H1 (cell line): Measurements from ENCODE around the gene BFSP2. TPM values are rescaled to one million over a fixed set of nuclear protein-coding genes. Genes with fewer than 3 reads are reported as not detected.

Experiments used
- KDM1A ChIP-seq: fragments of 200-600, 300-600 bp; sonication (generic); IDR thresholded peaks from 2 replicates; pipeline ENCODE4 v1.7.1; 2016; ENCODE audit warnings: mild to moderate bottlenecking, low read length, borderline replicate concordance
- MAFK ChIP-seq: IDR thresholded peaks from 2 replicates; pipeline ENCODE4 v1.6.1; 2012; ENCODE audit warnings: low read depth, mild to moderate bottlenecking, improper control_type of control experiment, low read length
- RAD21 ChIP-seq, 2 experiments: IDR thresholded peaks in 1 of 2; conservative IDR thresholded peaks in 1 of 2; 2 replicates each; pipeline ENCODE4 v1.6.1; 2011; ENCODE audit warnings: low read depth in 2 of 2, low read length in 2 of 2, improper control_type of control experiment in 1 of 2, inconsistent platforms in 1 of 2, mild to moderate bottlenecking in 1 of 2, moderate library complexity in 1 of 2
- RBBP5 ChIP-seq: IDR thresholded peaks from 2 replicates; pipeline ENCODE4 v1.7.1; 2012; ENCODE audit warnings: low read depth, mild to moderate bottlenecking, inconsistent platforms, low read length, moderate library complexity, borderline replicate concordance
- SIN3A ChIP-seq, 2 experiments: IDR thresholded peaks in 1 of 2; conservative IDR thresholded peaks in 1 of 2; 2 replicates each; pipeline ENCODE4 v1.6.1; 2011 to 2012; ENCODE audit warnings: low read length in 2 of 2, improper control_type of control experiment in 1 of 2, low read depth in 1 of 2, mild to moderate bottlenecking in 1 of 2
- TAF1 ChIP-seq: IDR thresholded peaks from 2 replicates; pipeline ENCODE4 v1.6.1; 2011; ENCODE audit warnings: mild to moderate bottlenecking, low read depth, low read length
- TEAD4 ChIP-seq: IDR thresholded peaks from 2 replicates; pipeline ENCODE4 v1.6.1; 2012; ENCODE audit warnings: low read depth, low read length, inconsistent platforms, mixed read lengths
- polyA plus RNA-seq, 7 experiments: library from polyadenylated mRNA; depleted of rRNA in 3 of 7; stranded (reverse) in 5 of 7; unstranded in 2 of 7; fragments of >200 nt in 5 of 7; fragments of 200-250 nt in 2 of 7; gene quantifications; 1 replicate in 5 of 7; 2 replicates in 1 of 7; 4 replicates in 1 of 7; pipeline versions ENCODE4 v1.2.1 to v1.2.3, GENCODE V29; 2011 to 2013; ENCODE audit warnings: missing spikeins in 2 of 7, mixed read lengths in 2 of 7
- total RNA-seq: library from RNA; stranded (reverse); fragmentation: NEBNext Ultra II Directional; extraction: Animal tissue kit (Norgen Biotek cat#: 25700); gene quantifications from 2 replicates; pipeline ENCODE4 v1.2.1, GENCODE V29; 2021
- TF ChIP-seq, protein P1 (sequence below): IDR thresholded peaks from 2 replicates; pipeline ENCODE4 v1.6.1; 2012; ENCODE audit warnings: low read length, inconsistent platforms
- TF ChIP-seq, protein P2 (sequence below): fragments of 300-600 bp; sonication (generic); IDR thresholded peaks from 2 replicates; pipeline ENCODE4 v1.7.1; 2012; ENCODE audit warnings: low read length, moderate library complexity, mild to moderate bottlenecking, inconsistent platforms; ENCODE audit not compliant: insufficient replicate concordance

Gene BFSP2
- total and polyA plus RNA-seq, 2 of the 8 experiments (the other 6 are each of a cell fraction or from before 2014, with no cell fraction given): not detected

DNA sequence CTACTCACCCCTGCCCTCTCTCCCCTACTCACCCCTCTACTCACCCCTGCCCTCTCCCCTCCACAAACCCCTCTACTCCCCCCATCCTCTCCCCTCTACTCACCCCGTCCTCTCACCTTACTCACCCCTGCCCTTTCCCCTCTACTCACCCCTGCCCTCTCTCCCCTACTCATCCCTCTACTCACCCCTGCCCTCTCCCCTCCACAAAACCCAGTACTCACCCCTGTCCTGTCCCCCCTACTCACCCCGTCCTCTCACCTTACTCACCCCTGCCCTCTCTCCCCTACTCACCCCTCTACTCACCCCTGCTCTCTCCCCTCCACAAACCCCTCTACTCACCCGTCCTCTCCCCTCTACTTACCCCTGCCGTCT lies 14.2 kb downstream of the BFSP2 start (continued):
- TF ChIP-seq, protein P1, sequence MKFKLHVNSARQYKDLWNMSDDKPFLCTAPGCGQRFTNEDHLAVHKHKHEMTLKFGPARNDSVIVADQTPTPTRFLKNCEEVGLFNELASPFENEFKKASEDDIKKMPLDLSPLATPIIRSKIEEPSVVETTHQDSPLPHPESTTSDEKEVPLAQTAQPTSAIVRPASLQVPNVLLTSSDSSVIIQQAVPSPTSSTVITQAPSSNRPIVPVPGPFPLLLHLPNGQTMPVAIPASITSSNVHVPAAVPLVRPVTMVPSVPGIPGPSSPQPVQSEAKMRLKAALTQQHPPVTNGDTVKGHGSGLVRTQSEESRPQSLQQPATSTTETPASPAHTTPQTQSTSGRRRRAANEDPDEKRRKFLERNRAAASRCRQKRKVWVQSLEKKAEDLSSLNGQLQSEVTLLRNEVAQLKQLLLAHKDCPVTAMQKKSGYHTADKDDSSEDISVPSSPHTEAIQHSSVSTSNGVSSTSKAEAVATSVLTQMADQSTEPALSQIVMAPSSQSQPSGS: no peak
- TF ChIP-seq, protein P2, sequence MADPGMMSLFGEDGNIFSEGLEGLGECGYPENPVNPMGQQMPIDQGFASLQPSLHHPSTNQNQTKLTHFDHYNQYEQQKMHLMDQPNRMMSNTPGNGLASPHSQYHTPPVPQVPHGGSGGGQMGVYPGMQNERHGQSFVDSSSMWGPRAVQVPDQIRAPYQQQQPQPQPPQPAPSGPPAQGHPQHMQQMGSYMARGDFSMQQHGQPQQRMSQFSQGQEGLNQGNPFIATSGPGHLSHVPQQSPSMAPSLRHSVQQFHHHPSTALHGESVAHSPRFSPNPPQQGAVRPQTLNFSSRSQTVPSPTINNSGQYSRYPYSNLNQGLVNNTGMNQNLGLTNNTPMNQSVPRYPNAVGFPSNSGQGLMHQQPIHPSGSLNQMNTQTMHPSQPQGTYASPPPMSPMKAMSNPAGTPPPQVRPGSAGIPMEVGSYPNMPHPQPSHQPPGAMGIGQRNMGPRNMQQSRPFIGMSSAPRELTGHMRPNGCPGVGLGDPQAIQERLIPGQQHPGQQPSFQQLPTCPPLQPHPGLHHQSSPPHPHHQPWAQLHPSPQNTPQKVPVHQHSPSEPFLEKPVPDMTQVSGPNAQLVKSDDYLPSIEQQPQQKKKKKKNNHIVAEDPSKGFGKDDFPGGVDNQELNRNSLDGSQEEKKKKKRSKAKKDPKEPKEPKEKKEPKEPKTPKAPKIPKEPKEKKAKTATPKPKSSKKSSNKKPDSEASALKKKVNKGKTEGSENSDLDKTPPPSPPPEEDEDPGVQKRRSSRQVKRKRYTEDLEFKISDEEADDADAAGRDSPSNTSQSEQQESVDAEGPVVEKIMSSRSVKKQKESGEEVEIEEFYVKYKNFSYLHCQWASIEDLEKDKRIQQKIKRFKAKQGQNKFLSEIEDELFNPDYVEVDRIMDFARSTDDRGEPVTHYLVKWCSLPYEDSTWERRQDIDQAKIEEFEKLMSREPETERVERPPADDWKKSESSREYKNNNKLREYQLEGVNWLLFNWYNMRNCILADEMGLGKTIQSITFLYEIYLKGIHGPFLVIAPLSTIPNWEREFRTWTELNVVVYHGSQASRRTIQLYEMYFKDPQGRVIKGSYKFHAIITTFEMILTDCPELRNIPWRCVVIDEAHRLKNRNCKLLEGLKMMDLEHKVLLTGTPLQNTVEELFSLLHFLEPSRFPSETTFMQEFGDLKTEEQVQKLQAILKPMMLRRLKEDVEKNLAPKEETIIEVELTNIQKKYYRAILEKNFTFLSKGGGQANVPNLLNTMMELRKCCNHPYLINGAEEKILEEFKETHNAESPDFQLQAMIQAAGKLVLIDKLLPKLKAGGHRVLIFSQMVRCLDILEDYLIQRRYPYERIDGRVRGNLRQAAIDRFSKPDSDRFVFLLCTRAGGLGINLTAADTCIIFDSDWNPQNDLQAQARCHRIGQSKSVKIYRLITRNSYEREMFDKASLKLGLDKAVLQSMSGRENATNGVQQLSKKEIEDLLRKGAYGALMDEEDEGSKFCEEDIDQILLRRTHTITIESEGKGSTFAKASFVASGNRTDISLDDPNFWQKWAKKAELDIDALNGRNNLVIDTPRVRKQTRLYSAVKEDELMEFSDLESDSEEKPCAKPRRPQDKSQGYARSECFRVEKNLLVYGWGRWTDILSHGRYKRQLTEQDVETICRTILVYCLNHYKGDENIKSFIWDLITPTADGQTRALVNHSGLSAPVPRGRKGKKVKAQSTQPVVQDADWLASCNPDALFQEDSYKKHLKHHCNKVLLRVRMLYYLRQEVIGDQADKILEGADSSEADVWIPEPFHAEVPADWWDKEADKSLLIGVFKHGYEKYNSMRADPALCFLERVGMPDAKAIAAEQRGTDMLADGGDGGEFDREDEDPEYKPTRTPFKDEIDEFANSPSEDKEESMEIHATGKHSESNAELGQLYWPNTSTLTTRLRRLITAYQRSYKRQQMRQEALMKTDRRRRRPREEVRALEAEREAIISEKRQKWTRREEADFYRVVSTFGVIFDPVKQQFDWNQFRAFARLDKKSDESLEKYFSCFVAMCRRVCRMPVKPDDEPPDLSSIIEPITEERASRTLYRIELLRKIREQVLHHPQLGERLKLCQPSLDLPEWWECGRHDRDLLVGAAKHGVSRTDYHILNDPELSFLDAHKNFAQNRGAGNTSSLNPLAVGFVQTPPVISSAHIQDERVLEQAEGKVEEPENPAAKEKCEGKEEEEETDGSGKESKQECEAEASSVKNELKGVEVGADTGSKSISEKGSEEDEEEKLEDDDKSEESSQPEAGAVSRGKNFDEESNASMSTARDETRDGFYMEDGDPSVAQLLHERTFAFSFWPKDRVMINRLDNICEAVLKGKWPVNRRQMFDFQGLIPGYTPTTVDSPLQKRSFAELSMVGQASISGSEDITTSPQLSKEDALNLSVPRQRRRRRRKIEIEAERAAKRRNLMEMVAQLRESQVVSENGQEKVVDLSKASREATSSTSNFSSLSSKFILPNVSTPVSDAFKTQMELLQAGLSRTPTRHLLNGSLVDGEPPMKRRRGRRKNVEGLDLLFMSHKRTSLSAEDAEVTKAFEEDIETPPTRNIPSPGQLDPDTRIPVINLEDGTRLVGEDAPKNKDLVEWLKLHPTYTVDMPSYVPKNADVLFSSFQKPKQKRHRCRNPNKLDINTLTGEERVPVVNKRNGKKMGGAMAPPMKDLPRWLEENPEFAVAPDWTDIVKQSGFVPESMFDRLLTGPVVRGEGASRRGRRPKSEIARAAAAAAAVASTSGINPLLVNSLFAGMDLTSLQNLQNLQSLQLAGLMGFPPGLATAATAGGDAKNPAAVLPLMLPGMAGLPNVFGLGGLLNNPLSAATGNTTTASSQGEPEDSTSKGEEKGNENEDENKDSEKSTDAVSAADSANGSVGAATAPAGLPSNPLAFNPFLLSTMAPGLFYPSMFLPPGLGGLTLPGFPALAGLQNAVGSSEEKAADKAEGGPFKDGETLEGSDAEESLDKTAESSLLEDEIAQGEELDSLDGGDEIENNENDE: no peak
- TF ChIP-seq SIN3A (conservative IDR thresholded peaks at IDR 0.05 in 1 of 2, IDR thresholded peaks at IDR 0.05 in 1 of 2; ENCODE audit: low read depth in 1 of 2, low read length in 2 of 2) (no peak), RBBP5 (no peak), KDM1A (no peak), RAD21 (IDR thresholded peaks at IDR 0.05 in 1 of 2, conservative IDR thresholded peaks at IDR 0.05 in 1 of 2; ENCODE audit: low read depth in 2 of 2, low read length in 2 of 2) (no peak), TEAD4 (no peak), TAF1 (no peak), MAFK (no peak)
